H1 (cell line): ENCODE measurements around the gene APLP2. TPM values are rescaled to one million over a fixed set of nuclear protein-coding genes. Genes with fewer than 3 reads are reported as not detected.

Experiments
- JUND ChIP-seq: IDR thresholded peaks from 2 replicates; pipeline ENCODE4 v1.6.1; 2011; ENCODE audit warnings: mild to moderate bottlenecking, improper control_type of control experiment, low read length
- POLR2A ChIP-seq, 2 experiments: IDR thresholded peaks; 1 replicate in 1 of 2; 2 replicates in 1 of 2; pipeline ENCODE4 v1.6.1; 2011; ENCODE audit warnings: low read depth in 2 of 2, low read length in 2 of 2, mild to moderate bottlenecking in 2 of 2; ENCODE audit errors: control extremely low read depth in 1 of 2
- TCF12 ChIP-seq: IDR thresholded peaks from 2 replicates; pipeline ENCODE4 v1.6.1; 2011; ENCODE audit warnings: low read depth, mild to moderate bottlenecking, low read length
- polyA plus RNA-seq, 7 experiments: library from polyadenylated mRNA; depleted of rRNA in 3 of 7; stranded (reverse) in 5 of 7; unstranded in 2 of 7; fragments of >200 nt in 5 of 7; fragments of 200-250 nt in 2 of 7; gene quantifications; 1 replicate in 5 of 7; 2 replicates in 1 of 7; 4 replicates in 1 of 7; pipeline versions ENCODE4 v1.2.1 to v1.2.3, GENCODE V29; 2011 to 2013; ENCODE audit warnings: missing spikeins in 2 of 7, mixed read lengths in 2 of 7
- total RNA-seq: library from RNA; stranded (reverse); fragmentation: NEBNext Ultra II Directional; extraction: Animal tissue kit (Norgen Biotek cat#: 25700); gene quantifications from 2 replicates; pipeline ENCODE4 v1.2.1, GENCODE V29; 2021
- TF ChIP-seq, protein P1 (sequence below): fragments of 300-600 bp; sonication (generic); IDR thresholded peaks from 2 replicates; pipeline ENCODE4 v1.7.1; 2012; ENCODE audit warnings: low read length, moderate library complexity, mild to moderate bottlenecking, inconsistent platforms; ENCODE audit not compliant: insufficient replicate concordance

APLP2 gene
- total and polyA plus RNA-seq, 2 of the 8 experiments (the other 6 are each of a cell fraction or from before 2014, with no cell fraction given) = 222 to 315 TPM

GRCh38 chr11:130166457-130166784, 96.7 kb downstream of the APLP2 start (continued):
- TF ChIP-seq, protein P1, sequence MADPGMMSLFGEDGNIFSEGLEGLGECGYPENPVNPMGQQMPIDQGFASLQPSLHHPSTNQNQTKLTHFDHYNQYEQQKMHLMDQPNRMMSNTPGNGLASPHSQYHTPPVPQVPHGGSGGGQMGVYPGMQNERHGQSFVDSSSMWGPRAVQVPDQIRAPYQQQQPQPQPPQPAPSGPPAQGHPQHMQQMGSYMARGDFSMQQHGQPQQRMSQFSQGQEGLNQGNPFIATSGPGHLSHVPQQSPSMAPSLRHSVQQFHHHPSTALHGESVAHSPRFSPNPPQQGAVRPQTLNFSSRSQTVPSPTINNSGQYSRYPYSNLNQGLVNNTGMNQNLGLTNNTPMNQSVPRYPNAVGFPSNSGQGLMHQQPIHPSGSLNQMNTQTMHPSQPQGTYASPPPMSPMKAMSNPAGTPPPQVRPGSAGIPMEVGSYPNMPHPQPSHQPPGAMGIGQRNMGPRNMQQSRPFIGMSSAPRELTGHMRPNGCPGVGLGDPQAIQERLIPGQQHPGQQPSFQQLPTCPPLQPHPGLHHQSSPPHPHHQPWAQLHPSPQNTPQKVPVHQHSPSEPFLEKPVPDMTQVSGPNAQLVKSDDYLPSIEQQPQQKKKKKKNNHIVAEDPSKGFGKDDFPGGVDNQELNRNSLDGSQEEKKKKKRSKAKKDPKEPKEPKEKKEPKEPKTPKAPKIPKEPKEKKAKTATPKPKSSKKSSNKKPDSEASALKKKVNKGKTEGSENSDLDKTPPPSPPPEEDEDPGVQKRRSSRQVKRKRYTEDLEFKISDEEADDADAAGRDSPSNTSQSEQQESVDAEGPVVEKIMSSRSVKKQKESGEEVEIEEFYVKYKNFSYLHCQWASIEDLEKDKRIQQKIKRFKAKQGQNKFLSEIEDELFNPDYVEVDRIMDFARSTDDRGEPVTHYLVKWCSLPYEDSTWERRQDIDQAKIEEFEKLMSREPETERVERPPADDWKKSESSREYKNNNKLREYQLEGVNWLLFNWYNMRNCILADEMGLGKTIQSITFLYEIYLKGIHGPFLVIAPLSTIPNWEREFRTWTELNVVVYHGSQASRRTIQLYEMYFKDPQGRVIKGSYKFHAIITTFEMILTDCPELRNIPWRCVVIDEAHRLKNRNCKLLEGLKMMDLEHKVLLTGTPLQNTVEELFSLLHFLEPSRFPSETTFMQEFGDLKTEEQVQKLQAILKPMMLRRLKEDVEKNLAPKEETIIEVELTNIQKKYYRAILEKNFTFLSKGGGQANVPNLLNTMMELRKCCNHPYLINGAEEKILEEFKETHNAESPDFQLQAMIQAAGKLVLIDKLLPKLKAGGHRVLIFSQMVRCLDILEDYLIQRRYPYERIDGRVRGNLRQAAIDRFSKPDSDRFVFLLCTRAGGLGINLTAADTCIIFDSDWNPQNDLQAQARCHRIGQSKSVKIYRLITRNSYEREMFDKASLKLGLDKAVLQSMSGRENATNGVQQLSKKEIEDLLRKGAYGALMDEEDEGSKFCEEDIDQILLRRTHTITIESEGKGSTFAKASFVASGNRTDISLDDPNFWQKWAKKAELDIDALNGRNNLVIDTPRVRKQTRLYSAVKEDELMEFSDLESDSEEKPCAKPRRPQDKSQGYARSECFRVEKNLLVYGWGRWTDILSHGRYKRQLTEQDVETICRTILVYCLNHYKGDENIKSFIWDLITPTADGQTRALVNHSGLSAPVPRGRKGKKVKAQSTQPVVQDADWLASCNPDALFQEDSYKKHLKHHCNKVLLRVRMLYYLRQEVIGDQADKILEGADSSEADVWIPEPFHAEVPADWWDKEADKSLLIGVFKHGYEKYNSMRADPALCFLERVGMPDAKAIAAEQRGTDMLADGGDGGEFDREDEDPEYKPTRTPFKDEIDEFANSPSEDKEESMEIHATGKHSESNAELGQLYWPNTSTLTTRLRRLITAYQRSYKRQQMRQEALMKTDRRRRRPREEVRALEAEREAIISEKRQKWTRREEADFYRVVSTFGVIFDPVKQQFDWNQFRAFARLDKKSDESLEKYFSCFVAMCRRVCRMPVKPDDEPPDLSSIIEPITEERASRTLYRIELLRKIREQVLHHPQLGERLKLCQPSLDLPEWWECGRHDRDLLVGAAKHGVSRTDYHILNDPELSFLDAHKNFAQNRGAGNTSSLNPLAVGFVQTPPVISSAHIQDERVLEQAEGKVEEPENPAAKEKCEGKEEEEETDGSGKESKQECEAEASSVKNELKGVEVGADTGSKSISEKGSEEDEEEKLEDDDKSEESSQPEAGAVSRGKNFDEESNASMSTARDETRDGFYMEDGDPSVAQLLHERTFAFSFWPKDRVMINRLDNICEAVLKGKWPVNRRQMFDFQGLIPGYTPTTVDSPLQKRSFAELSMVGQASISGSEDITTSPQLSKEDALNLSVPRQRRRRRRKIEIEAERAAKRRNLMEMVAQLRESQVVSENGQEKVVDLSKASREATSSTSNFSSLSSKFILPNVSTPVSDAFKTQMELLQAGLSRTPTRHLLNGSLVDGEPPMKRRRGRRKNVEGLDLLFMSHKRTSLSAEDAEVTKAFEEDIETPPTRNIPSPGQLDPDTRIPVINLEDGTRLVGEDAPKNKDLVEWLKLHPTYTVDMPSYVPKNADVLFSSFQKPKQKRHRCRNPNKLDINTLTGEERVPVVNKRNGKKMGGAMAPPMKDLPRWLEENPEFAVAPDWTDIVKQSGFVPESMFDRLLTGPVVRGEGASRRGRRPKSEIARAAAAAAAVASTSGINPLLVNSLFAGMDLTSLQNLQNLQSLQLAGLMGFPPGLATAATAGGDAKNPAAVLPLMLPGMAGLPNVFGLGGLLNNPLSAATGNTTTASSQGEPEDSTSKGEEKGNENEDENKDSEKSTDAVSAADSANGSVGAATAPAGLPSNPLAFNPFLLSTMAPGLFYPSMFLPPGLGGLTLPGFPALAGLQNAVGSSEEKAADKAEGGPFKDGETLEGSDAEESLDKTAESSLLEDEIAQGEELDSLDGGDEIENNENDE = no peak
- no peak for TF ChIP-seq POLR2A (IDR thresholded peaks at IDR 0.05; ENCODE audit: control extremely low read depth in 1 of 2, low read depth in 2 of 2, low read length in 2 of 2)
- TF ChIP-seq JUND = no peak
- no peak for TF ChIP-seq TCF12
